ENCODE results near the gene PDE1A. TPM values are rescaled to one million over a fixed set of nuclear protein-coding genes. Genes with fewer than 3 reads are reported as not detected.

Gene PDE1A
- total RNA-seq, 1 donor: 42.0 TPM

DNA sequence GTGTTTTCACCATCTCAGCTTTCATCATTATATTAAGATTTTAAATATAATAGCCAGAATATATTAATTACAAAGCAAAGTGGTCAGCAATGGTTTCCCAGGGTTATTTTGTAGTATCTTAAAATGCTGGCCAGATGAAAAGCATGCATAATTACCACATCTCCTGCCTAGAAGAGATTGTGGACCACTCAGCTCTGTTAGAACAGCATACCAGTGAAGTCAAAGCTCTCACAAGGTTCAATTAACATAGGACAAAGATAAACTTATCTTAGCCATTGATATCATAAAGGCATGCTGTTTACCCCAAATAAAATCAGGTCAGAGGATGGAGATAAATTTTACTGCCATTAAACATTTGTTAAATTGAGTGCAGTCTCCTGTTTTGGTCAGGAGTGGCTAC lies 19.3 kb upstream of the PDE1A start:
- no peak for DNase-seq (ENCODE audit: insufficient read length, low spot score, missing footprints)
- no peaks in the 10 kb centered on the region for H3K36me3 ChIP-seq (ENCODE audit: insufficient read depth, low read length)
- peaks cover 35% of the 10 kb centered on the region for H3K4me1 ChIP-seq (ENCODE audit: insufficient read depth, low read length)
- H3K79me2 ChIP-seq (ENCODE audit: insufficient read depth, low read length): no peaks in the 10 kb centered on the region
- no peak overlapping the region for H3K4me3 ChIP-seq (ENCODE audit: insufficient read depth, low read length)
- H2AFZ ChIP-seq (ENCODE audit: low read length): no peak overlapping the region
- TF ChIP-seq, protein P1, sequence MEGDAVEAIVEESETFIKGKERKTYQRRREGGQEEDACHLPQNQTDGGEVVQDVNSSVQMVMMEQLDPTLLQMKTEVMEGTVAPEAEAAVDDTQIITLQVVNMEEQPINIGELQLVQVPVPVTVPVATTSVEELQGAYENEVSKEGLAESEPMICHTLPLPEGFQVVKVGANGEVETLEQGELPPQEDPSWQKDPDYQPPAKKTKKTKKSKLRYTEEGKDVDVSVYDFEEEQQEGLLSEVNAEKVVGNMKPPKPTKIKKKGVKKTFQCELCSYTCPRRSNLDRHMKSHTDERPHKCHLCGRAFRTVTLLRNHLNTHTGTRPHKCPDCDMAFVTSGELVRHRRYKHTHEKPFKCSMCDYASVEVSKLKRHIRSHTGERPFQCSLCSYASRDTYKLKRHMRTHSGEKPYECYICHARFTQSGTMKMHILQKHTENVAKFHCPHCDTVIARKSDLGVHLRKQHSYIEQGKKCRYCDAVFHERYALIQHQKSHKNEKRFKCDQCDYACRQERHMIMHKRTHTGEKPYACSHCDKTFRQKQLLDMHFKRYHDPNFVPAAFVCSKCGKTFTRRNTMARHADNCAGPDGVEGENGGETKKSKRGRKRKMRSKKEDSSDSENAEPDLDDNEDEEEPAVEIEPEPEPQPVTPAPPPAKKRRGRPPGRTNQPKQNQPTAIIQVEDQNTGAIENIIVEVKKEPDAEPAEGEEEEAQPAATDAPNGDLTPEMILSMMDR (IDR thresholded peaks at IDR 0.05; ENCODE audit: extremely low read depth, low read depth, low read length): no peak
- H3K27ac ChIP-seq (ENCODE audit: low read depth, low read length): peak overlapping the region; percentile 34
- H3K9me3 ChIP-seq (ENCODE audit: low read depth, low read length): no peaks in the 10 kb centered on the region
- H3K4me2 ChIP-seq (ENCODE audit: insufficient read depth, low read length): no peak overlapping the region
- H3K27me3 ChIP-seq (ENCODE audit: insufficient read depth, low read length): no peaks in the 10 kb centered on the region
- no peaks in the 10 kb centered on the region for H4K20me1 ChIP-seq (ENCODE audit: insufficient read depth, low read length)

DNA sequence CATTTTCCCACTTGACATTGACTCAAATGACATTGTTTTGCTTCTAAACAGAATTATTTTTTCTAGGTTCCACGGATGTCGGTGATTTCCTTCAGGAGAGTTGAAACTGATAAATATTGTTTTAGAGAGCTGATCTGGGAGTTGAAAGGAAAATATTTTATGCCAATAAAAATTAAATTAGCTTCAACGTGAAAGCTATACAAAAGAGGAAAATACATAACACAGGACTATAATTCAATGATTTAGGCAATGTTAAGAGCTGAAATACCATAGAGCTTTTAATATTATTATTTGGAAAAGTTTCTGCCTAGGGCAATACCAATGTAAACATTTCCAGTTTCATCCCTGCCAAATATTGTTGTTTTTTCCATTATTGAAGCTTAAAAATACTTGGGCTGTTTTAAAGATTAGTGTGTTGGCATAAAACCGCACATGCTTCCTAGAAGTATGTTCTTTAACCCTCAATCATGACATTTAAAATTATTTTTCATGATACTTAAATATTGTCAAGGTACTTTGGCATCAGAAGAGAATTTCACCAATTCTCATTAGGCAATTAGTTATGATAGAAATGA lies 18.6 kb upstream of the PDE1A start:
- Histone ChIP-seq H4K20me1 (ENCODE audit: insufficient read depth, low read length) (no peaks in the 10 kb centered on the region), H3K79me2 (ENCODE audit: insufficient read depth, low read length) (no peaks in the 10 kb centered on the region), H3K27me3 (ENCODE audit: insufficient read depth, low read length) (no peaks in the 10 kb centered on the region), H3K4me2 (ENCODE audit: insufficient read depth, low read length) (peak overlapping the region; percentile 17), H3K27ac (ENCODE audit: low read depth, low read length) (peak overlapping the region; percentile 34), H3K4me3 (ENCODE audit: insufficient read depth, low read length) (no peak overlapping the region), H3K4me1 (ENCODE audit: insufficient read depth, low read length) (peaks cover 35% of the 10 kb centered on the region), H3K36me3 (ENCODE audit: insufficient read depth, low read length) (no peaks in the 10 kb centered on the region), H3K9me3 (ENCODE audit: low read depth, low read length) (no peaks in the 10 kb centered on the region), H2AFZ (ENCODE audit: low read length) (no peak overlapping the region)
- no peak for DNase-seq (ENCODE audit: insufficient read length, low spot score, missing footprints)
- TF ChIP-seq, protein P1 (IDR thresholded peaks at IDR 0.05; ENCODE audit: extremely low read depth, low read depth, low read length): no peak

DNA sequence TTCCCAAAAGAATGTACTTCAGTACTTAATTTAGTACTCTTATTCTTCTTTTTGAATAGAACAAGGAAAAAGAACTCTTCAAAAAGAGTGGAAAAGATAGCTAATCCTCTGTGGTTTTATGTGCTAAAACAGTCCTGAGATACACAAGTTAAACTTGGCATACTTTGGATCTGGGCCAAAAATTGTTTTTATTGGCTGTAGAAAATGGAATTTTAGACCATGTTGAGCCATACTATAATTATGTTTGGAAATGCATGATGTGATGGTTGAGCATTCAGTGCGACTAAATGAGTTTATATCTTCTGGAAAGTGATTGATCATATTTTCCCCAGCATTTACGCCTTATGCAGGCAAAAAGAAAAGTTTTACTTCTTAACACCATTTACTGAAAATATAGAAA lies 18.0 kb upstream of the PDE1A start:
- H4K20me1 ChIP-seq (ENCODE audit: insufficient read depth, low read length): no peaks in the 10 kb centered on the region
- no peaks in the 10 kb centered on the region for H3K36me3 ChIP-seq (ENCODE audit: insufficient read depth, low read length)
- H3K27me3 ChIP-seq (ENCODE audit: insufficient read depth, low read length): no peaks in the 10 kb centered on the region
- peaks cover 35% of the 10 kb centered on the region for H3K4me1 ChIP-seq (ENCODE audit: insufficient read depth, low read length)
- no peak overlapping the region for H2AFZ ChIP-seq (ENCODE audit: low read length)
- H3K9me3 ChIP-seq (ENCODE audit: low read depth, low read length): no peaks in the 10 kb centered on the region
- H3K4me2 ChIP-seq (ENCODE audit: insufficient read depth, low read length): peak overlapping the region; percentile 17
- H3K27ac ChIP-seq (ENCODE audit: low read depth, low read length): peak overlapping the region; percentile 34
- peak; percentile 76 for DNase-seq (ENCODE audit: insufficient read length, low spot score, missing footprints)
- no peak overlapping the region for H3K4me3 ChIP-seq (ENCODE audit: insufficient read depth, low read length)
- TF ChIP-seq, protein P1 (IDR thresholded peaks at IDR 0.05; ENCODE audit: extremely low read depth, low read depth, low read length): no peak
- H3K79me2 ChIP-seq (ENCODE audit: insufficient read depth, low read length): no peaks in the 10 kb centered on the region

DNA sequence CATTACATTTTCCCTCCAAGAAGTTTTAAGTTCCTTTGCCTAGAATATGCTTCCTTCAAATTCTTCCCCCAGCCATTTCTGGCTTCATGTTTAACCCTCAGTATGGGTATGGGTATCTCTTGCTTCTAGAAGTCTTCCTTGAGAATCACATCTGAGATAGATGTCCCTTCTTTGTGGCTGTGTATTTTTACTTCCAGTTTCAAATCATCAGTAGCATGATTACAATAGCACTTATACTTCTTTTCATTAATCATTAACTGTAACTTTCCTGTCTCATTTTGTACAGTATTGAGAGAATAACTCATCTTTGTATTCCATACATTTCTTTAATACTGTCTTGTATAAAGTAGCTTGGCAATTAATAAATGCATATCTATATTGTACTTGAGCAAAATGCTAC lies 17.3 kb upstream of the PDE1A start:
- no peaks in the 10 kb centered on the region for H3K36me3 ChIP-seq (ENCODE audit: insufficient read depth, low read length)
- H3K4me3 ChIP-seq (ENCODE audit: insufficient read depth, low read length): no peak overlapping the region
- H3K4me1 ChIP-seq (ENCODE audit: insufficient read depth, low read length): peaks cover 35% of the 10 kb centered on the region
- TF ChIP-seq, protein P1 (IDR thresholded peaks at IDR 0.05; ENCODE audit: extremely low read depth, low read depth, low read length): no peak
- no peak for DNase-seq (ENCODE audit: insufficient read length, low spot score, missing footprints)
- H4K20me1 ChIP-seq (ENCODE audit: insufficient read depth, low read length): no peaks in the 10 kb centered on the region
- no peaks in the 10 kb centered on the region for H3K9me3 ChIP-seq (ENCODE audit: low read depth, low read length)
- no peak overlapping the region for H3K4me2 ChIP-seq (ENCODE audit: insufficient read depth, low read length)
- no peaks in the 10 kb centered on the region for H3K27me3 ChIP-seq (ENCODE audit: insufficient read depth, low read length)
- no peak overlapping the region for H2AFZ ChIP-seq (ENCODE audit: low read length)
- H3K79me2 ChIP-seq (ENCODE audit: insufficient read depth, low read length): no peaks in the 10 kb centered on the region
- H3K27ac ChIP-seq (ENCODE audit: low read depth, low read length): no peak overlapping the region

Measured in osteoblast (primary cell).